Fibroblast of lung (primary cell): ENCODE measurements around the gene NKAIN2. TPM values are rescaled to one million over a fixed set of nuclear protein-coding genes. Genes with fewer than 3 reads are reported as not detected.

Experiments used
- DNase-seq, 2 donors: peaks; one replicate each; pipeline versions ENCODE4 v3.0.0 to v3.0.0-alpha.2; 2010; ENCODE audit warnings: low read depth in 2 of 2
- H2AFZ ChIP-seq: 2 replicates; pipeline ENCODE4 v1.5.1; 2012; ENCODE audit warnings: low read length, control low read depth, inconsistent platforms
- H3K27ac ChIP-seq: 2 replicates; pipeline ENCODE4 v1.5.1; 2011; ENCODE audit warnings: low read length, control low read depth; ENCODE audit not compliant: insufficient read depth
- H3K27me3 ChIP-seq: 2 replicates; pipeline ENCODE4 v1.5.1; 2011; ENCODE audit warnings: mild to moderate bottlenecking, low read length; ENCODE audit not compliant: control insufficient read depth, insufficient read depth
- H3K36me3 ChIP-seq: 2 replicates; pipeline ENCODE4 v1.5.1; 2011; ENCODE audit warnings: low read length; ENCODE audit not compliant: control insufficient read depth, insufficient read depth
- H3K4me1 ChIP-seq: 2 replicates; pipeline ENCODE4 v1.5.1; 2011; ENCODE audit warnings: low read length; ENCODE audit not compliant: control insufficient read depth, insufficient read depth; ENCODE audit errors: extremely low read depth
- H3K4me2 ChIP-seq: 2 replicates; pipeline ENCODE4 v1.5.1; 2011; ENCODE audit warnings: low read length, control low read depth; ENCODE audit not compliant: insufficient read depth; ENCODE audit errors: extremely low read depth
- H3K4me3 ChIP-seq, 4 experiments: fragments of 200-600 bp in 1 of 4; sonication (generic) in 1 of 4; replicated peaks in 1 of 4; 2 replicates each; pipeline ENCODE4 v1.5.1; 2011 to 2016; ENCODE audit warnings: low read length in 4 of 4, low read depth in 3 of 4, mild to moderate bottlenecking in 3 of 4, control low read depth in 2 of 4, inconsistent platforms in 1 of 4, mixed read lengths in 1 of 4; ENCODE audit not compliant: insufficient read depth in 1 of 4; ENCODE audit errors: control extremely low read depth in 1 of 4
- H3K79me2 ChIP-seq: 2 replicates; pipeline ENCODE4 v1.5.1; 2012; ENCODE audit warnings: mild to moderate bottlenecking, low read length, inconsistent platforms; ENCODE audit not compliant: control insufficient read depth, insufficient read depth
- H3K9ac ChIP-seq: 2 replicates; pipeline ENCODE4 v1.5.1; 2011; ENCODE audit warnings: mild to moderate bottlenecking, low read length, control low read depth; ENCODE audit not compliant: insufficient read depth
- H3K9me3 ChIP-seq: 2 replicates; pipeline ENCODE4 v1.5.1; 2012; ENCODE audit warnings: low read depth, low read length; ENCODE audit not compliant: control insufficient read depth, insufficient read depth
- H4K20me1 ChIP-seq: 2 replicates; pipeline ENCODE4 v1.5.1; 2011; ENCODE audit warnings: low read length; ENCODE audit not compliant: control insufficient read depth, insufficient read depth; ENCODE audit errors: extremely low read depth
- EZH2 ChIP-seq: IDR thresholded peaks from 2 replicates; pipeline ENCODE4 v1.5.1; 2012; ENCODE audit warnings: low read length, control low read depth, mild to moderate bottlenecking; ENCODE audit errors: missing control alignments
- polyA plus RNA-seq, 2 donors: library from polyadenylated mRNA; depleted of rRNA in 1 of 2; stranded (reverse) in 1 of 2; unstranded in 1 of 2; fragments of >200 nt; gene quantifications; 2 replicates each; pipeline ENCODE4 v1.2.1, GENCODE V29; 2011 to 2012; ENCODE audit warnings: missing spikeins in 1 of 2
- total RNA-seq: library from RNA; depleted of rRNA; stranded (reverse); fragments of >200 nt; gene quantifications from 2 replicates; pipeline ENCODE4 v1.2.1, GENCODE V29; 2014
- TF ChIP-seq, protein P1 (sequence below), 2 donors: IDR thresholded peaks in 1 of 2; conservative IDR thresholded peaks in 1 of 2; 1 replicate in 1 of 2; 2 replicates in 1 of 2; pipeline ENCODE4 v1.5.1; 2011 to 2012; ENCODE audit warnings: low read length in 2 of 2, control low read depth in 1 of 2, inconsistent platforms in 1 of 2, low read depth in 1 of 2, mild to moderate bottlenecking in 1 of 2

The NKAIN2 gene
- total and polyA plus RNA-seq, 2 donors (not counting 1 experiment from before 2014, with no cell fraction given): not detected

DNA sequence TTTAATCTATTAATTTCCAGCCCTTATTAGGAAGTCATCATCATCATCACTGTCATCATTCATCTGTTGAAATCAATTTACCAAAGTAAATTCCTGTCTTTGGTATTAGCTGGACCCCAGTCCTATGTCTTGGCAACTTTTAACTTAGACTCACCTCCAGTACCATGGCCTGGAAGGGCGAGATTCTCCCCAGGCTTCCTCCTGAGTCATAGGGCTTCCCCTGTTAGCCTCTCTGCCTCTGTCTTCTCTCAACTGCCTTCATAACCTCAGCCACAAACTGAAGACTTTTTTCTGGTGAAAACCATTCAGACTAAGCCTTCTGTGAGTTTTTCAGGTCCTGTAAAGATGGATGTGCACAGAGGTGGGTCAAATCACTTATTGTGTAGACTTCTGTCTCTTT lies 95.0 kb downstream of the NKAIN2 start:
- H3K4me1 ChIP-seq: no peaks in the 10 kb centered on the region
- no peaks in the 10 kb centered on the region for H3K9me3 ChIP-seq
- H3K36me3 ChIP-seq: no peaks in the 10 kb centered on the region
- H3K4me2 ChIP-seq: no peak overlapping the region
- no peak overlapping the region for H3K4me3 ChIP-seq
- no peak overlapping the region for H3K27ac ChIP-seq
- H4K20me1 ChIP-seq: no peaks in the 10 kb centered on the region
- no peak for DNase-seq
- no peak overlapping the region for H2AFZ ChIP-seq
- TF ChIP-seq, protein P1, sequence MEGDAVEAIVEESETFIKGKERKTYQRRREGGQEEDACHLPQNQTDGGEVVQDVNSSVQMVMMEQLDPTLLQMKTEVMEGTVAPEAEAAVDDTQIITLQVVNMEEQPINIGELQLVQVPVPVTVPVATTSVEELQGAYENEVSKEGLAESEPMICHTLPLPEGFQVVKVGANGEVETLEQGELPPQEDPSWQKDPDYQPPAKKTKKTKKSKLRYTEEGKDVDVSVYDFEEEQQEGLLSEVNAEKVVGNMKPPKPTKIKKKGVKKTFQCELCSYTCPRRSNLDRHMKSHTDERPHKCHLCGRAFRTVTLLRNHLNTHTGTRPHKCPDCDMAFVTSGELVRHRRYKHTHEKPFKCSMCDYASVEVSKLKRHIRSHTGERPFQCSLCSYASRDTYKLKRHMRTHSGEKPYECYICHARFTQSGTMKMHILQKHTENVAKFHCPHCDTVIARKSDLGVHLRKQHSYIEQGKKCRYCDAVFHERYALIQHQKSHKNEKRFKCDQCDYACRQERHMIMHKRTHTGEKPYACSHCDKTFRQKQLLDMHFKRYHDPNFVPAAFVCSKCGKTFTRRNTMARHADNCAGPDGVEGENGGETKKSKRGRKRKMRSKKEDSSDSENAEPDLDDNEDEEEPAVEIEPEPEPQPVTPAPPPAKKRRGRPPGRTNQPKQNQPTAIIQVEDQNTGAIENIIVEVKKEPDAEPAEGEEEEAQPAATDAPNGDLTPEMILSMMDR (conservative IDR thresholded peaks at IDR 0.05 in 1 of 2, IDR thresholded peaks at IDR 0.05 in 1 of 2; ENCODE audit: low read depth in 1 of 2, low read length in 2 of 2): no peak
- TF ChIP-seq EZH2: no peak
- no peaks in the 10 kb centered on the region for H3K27me3 ChIP-seq
- H3K79me2 ChIP-seq: no peaks in the 10 kb centered on the region
- no peak overlapping the region for H3K9ac ChIP-seq

DNA sequence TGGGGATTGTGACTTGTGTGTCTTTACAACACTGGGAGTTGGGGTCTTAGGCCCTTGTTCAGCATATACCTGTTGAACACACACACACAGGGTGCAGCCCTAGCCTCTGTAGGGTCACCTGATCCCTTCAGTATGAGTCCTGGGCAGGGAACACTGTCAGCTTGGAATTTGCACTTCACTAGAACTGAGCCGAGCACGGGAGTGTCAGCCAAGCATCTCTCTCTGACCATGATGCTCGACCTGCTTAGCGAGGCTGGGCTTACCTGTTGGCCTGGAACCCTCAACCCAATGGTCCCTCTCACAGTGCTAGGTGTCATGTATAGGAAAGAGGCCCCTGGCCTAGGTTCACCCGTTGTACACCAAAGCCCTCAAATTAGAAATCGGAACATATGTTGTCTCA lies 96.1 kb downstream of the NKAIN2 start:
- DNase-seq: no peak
- no peaks in the 10 kb centered on the region for H4K20me1 ChIP-seq
- no peaks in the 10 kb centered on the region for H3K79me2 ChIP-seq
- H3K27me3 ChIP-seq: no peaks in the 10 kb centered on the region
- no peaks in the 10 kb centered on the region for H3K4me1 ChIP-seq
- TF ChIP-seq, protein P1 (conservative IDR thresholded peaks at IDR 0.05 in 1 of 2, IDR thresholded peaks at IDR 0.05 in 1 of 2; ENCODE audit: low read depth in 1 of 2, low read length in 2 of 2): no peak
- TF ChIP-seq EZH2: no peak
- no peaks in the 10 kb centered on the region for H3K36me3 ChIP-seq
- no peak overlapping the region for H2AFZ ChIP-seq
- H3K4me2 ChIP-seq: no peak overlapping the region
- no peaks in the 10 kb centered on the region for H3K9me3 ChIP-seq
- no peak overlapping the region for H3K9ac ChIP-seq
- no peak overlapping the region for H3K4me3 ChIP-seq
- no peak overlapping the region for H3K27ac ChIP-seq

DNA sequence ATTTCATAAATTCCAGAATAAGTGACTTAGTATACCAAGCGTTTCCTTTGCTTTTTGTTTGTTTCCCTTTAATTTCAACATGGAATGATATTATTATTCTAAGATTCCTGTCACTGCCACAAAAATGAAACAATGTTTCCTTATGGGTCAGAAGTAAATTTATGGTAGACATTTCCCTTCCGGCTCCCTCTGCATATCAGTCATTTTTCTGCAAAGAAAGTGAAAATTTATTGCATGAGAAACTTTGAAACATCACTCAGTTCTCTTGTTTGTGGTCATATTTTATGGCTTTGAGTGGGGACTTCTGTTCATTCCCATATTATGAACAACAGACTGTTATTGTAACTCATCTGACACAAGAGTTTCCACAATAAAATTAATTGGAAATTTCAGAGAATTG lies 97.8 kb downstream of the NKAIN2 start:
- H3K79me2 ChIP-seq: no peaks in the 10 kb centered on the region
- H3K27me3 ChIP-seq: no peaks in the 10 kb centered on the region
- no peak for DNase-seq
- H3K4me2 ChIP-seq: no peak overlapping the region
- TF ChIP-seq EZH2: no peak
- TF ChIP-seq, protein P1 (conservative IDR thresholded peaks at IDR 0.05 in 1 of 2, IDR thresholded peaks at IDR 0.05 in 1 of 2; ENCODE audit: low read depth in 1 of 2, low read length in 2 of 2): no peak
- no peak overlapping the region for H2AFZ ChIP-seq
- H3K4me3 ChIP-seq: no peak overlapping the region
- no peaks in the 10 kb centered on the region for H3K4me1 ChIP-seq
- H3K9me3 ChIP-seq: no peaks in the 10 kb centered on the region
- no peaks in the 10 kb centered on the region for H3K36me3 ChIP-seq
- H3K27ac ChIP-seq: no peak overlapping the region
- no peak overlapping the region for H3K9ac ChIP-seq
- no peaks in the 10 kb centered on the region for H4K20me1 ChIP-seq
